DND-41 (cell line): ENCODE measurements around the gene MICAL2.

Experiments
- EZH2 ChIP-seq: IDR thresholded peaks from 3 replicates; pipeline ENCODE4 v1.6.1; 2012; ENCODE audit warnings: borderline replicate concordance, low read depth, mild to moderate bottlenecking, moderate library complexity, low read length, inconsistent platforms; ENCODE audit not compliant: severe bottlenecking
- TF ChIP-seq, protein P1 (sequence below): IDR thresholded peaks from 2 replicates; pipeline ENCODE4 v1.5.1; 2012; ENCODE audit warnings: borderline replicate concordance, low read length, moderate library complexity, mild to moderate bottlenecking; ENCODE audit not compliant: poor library complexity, severe bottlenecking; ENCODE audit errors: extremely low read depth

GRCh38 chr11:12212821-12213185, 102.4 kb downstream of the MICAL2 start:
- TF ChIP-seq, protein P1, sequence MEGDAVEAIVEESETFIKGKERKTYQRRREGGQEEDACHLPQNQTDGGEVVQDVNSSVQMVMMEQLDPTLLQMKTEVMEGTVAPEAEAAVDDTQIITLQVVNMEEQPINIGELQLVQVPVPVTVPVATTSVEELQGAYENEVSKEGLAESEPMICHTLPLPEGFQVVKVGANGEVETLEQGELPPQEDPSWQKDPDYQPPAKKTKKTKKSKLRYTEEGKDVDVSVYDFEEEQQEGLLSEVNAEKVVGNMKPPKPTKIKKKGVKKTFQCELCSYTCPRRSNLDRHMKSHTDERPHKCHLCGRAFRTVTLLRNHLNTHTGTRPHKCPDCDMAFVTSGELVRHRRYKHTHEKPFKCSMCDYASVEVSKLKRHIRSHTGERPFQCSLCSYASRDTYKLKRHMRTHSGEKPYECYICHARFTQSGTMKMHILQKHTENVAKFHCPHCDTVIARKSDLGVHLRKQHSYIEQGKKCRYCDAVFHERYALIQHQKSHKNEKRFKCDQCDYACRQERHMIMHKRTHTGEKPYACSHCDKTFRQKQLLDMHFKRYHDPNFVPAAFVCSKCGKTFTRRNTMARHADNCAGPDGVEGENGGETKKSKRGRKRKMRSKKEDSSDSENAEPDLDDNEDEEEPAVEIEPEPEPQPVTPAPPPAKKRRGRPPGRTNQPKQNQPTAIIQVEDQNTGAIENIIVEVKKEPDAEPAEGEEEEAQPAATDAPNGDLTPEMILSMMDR: no peak
- no peak for TF ChIP-seq EZH2
